GM13977 (cell line): ENCODE results near the gene VSIG4.
"Not testable (repeated sequence)": the region's sequence is repeated elsewhere in the genome, so short reads cannot be mapped to it uniquely, and the experiment has no call there.

Experiments used
- DNase-seq: peaks from one replicate; pipeline ENCODE4 v3.0.0; 2012; ENCODE audit warnings: low spot score
- in situ Hi-C: fragments of 300-500 bp; cut with MboI; formaldehyde crosslinking; loops from one replicate; pipeline ENCODE4 v1.12.0; 2022; ENCODE audit warnings: low sequenced_read_pairs, low pct_unique_long_range_greater_than_20kb, mixed read lengths, inconsistent platforms; ENCODE audit not compliant: unreplicated experiment
- TF ChIP-seq, protein P1 (sequence below): IDR thresholded peaks from 2 replicates; pipeline ENCODE4 v1.5.1; 2012; ENCODE audit warnings: mild to moderate bottlenecking, control low read depth; ENCODE audit not compliant: insufficient read depth; ENCODE audit errors: extremely low read depth, missing control alignments

The VSIG4 gene

DNA sequence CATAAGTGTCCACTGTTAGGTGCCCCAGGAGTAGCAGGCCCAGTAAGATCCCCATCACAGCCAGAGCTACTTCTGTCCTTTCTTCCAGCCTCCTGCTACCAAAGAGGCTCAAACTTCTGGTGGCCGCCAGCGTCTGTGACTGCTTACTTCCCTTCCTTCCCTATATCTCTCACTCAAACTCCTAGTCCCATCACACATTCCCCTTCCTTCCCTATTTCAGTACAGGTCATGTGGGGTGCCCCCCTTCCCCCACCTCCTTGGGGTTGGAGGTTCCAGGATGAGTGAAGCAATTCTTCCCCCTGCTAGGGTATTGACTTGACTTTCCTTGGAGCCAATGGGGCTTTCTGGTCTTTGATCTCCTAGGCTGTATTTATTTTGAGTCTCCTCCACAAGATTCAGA lies at the start of gene VSIG4:
VSIG4 (minus strand) TSS at position 137 of the 400 bp plus-strand sequence; CDS start at position 55, 82 bp downstream.
- TF ChIP-seq, protein P1, sequence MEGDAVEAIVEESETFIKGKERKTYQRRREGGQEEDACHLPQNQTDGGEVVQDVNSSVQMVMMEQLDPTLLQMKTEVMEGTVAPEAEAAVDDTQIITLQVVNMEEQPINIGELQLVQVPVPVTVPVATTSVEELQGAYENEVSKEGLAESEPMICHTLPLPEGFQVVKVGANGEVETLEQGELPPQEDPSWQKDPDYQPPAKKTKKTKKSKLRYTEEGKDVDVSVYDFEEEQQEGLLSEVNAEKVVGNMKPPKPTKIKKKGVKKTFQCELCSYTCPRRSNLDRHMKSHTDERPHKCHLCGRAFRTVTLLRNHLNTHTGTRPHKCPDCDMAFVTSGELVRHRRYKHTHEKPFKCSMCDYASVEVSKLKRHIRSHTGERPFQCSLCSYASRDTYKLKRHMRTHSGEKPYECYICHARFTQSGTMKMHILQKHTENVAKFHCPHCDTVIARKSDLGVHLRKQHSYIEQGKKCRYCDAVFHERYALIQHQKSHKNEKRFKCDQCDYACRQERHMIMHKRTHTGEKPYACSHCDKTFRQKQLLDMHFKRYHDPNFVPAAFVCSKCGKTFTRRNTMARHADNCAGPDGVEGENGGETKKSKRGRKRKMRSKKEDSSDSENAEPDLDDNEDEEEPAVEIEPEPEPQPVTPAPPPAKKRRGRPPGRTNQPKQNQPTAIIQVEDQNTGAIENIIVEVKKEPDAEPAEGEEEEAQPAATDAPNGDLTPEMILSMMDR: no peak
- DNase-seq: no peak
- in situ Hi-C loops: no loop called here

DNA sequence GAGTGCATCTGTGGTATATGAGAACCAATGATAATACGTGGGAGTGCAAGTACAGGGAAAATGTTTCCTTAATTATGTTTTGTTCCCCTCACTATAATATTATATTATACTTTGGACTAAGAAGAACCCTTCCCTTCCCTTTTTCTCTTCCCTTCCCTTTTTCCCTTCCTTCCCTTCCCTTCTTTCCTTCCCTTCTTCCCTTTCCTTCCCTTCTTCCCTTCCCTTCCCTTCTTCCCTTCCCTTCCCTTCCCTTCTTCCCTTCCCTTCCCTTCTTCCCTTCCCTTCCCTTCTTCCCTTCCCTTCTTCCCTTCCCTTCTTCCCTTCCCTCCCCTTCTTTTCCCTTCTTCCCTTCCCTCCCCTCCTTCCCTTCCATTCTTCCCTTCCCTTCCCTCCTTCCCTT lies 36.9 kb upstream of the VSIG4 start:
- TF ChIP-seq, protein P1: no peak
- in situ Hi-C loops: no loop called here

DNA sequence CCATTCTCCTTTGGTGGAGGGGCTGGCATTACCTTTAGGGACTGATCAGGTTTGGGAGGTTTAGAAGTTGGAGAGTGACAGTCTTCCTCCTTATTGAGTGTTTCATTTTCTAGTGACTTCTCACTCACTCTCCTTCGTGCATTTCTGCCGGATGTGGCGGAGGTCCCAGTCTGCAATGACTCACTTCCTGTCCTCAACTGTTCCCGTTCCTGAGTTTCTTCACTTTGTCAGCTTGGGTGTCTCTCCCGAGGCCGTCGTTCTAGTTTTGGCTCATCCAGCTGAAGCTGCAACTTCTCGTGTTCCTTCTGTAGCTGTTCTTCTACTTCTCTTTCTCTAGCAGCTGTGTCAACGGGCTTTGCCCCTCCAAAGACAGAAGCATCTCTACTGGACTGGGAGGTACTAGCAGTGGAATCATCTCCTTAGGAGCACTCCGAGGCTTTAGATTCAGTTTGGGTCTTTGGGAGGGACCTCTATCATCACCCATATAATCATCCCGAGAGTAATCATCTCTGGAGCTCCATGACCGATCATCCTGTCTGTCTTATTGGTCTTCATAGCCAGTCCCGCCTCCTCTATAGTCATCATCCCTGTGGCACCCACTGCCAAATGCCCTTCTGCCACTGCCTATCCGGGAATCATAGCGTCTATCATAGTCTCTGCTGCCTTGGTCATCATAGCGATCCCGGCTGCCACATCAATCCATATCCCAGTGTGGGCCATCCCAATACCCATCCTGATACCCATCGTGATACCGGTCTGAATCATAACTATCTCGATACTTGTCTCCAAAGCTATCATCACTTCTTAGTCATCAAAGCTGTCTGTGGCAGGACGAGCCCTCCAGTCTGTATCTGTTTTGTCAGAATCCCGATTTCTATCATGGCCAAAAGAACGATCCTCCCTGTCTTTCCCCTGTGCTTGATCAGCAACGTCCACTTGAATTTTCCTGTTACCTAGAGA lies 35.3 kb upstream of the VSIG4 start:
- DNase-seq: no peak

More for the DNA sequence above, 36.9 kb upstream of the VSIG4 start:
- DNase-seq: no peak

GRCh38 chrX:66071126-66071525 lies 31.2 kb upstream of the VSIG4 start:
- in situ Hi-C loops: no loop called here
- DNase-seq: no peak
- TF ChIP-seq, protein P1: no peak

More for the DNA sequence above, 35.3 kb upstream of the VSIG4 start:
- TF ChIP-seq, protein P1: no peak
- in situ Hi-C loops: no loop called here

DNA sequence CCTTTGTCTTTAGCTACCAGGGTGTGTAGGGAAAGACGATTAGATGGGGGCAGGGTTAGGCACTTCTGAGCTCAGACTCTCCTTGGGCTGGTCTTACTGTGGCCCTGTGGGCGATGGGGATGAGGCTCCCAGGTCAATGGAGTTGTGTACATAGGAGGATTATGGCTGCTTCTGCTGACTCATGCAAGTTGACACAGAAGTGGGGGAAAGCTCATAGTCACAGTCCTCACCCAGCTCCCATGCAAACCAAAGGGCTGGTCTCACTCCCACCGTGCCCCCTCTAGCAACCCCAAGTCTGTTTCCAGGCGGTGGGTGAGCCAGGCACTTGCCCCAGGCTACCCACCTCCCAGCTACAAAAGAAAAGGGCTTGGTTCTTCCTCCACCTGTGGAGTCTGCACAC lies 24.4 kb upstream of the VSIG4 start:
- DNase-seq: no peak
- TF ChIP-seq, protein P1: no peak
- in situ Hi-C loops: no loop called here

- in situ Hi-C loops: not testable (repeated sequence)
Measured at GRCh38 chrX:66057019-66057418, 17.1 kb upstream of the VSIG4 start.

GRCh38 chrX:66054978-66055377 lies 15.1 kb upstream of the VSIG4 start:
- in situ Hi-C loops: no loop called here
- no peak for DNase-seq
- TF ChIP-seq, protein P1: no peak

More at GRCh38 chrX:66057019-66057418, 17.1 kb upstream of the VSIG4 start:
- DNase-seq: not testable (repeated sequence)
